A549 (cell line): ENCODE data around the gene ACAD11. TPM values are rescaled to one million over a fixed set of nuclear protein-coding genes. Genes with fewer than 3 reads are reported as not detected.
"Not testable (repeated sequence)": the region's sequence is repeated elsewhere in the genome, so short reads cannot be mapped to it uniquely, and the experiment has no call there.

Experiments used
- ATAC-seq, 2 experiments: fragments of 200-7000 bp in 1 of 2; fragments of >200 bp in 1 of 2; cut with Nextera tagmentation in 1 of 2; cut with Tn5 transposase in 1 of 2; 3 replicates each; pipeline versions ENCODE4 v1.8.0 to v1.9.1; 2018 to 2020; ENCODE audit warnings: mild to moderate bottlenecking in 1 of 2, moderate library complexity in 1 of 2
- CTCF ChIA-PET: fragments of 300-600 bp; sonication (Branson Sonifier 250); formaldehyde crosslinking; extraction: SDS; loops from one replicate; lab custom pipeline; 2021; ENCODE audit warnings: antibody characterized with exemption, inconsistent platforms; lab: Yijun Ruan, JAX
- POLR2A ChIA-PET: fragments of 350-600 bp; formaldehyde crosslinking; extraction: SDS; loops from one replicate; lab custom pipeline; 2021; ENCODE audit warnings: antibody characterized with exemption, inconsistent platforms; lab: Yijun Ruan, JAX
- DNase-seq, 2 experiments: peaks; one replicate each; pipeline versions ENCODE4 v3.0.0 to v3.0.0-alpha.2; 2011 to 2016; ENCODE audit warnings: low read depth in 1 of 2, low spot score in 1 of 2
- FAIRE-seq: peaks from 2 replicates; lab custom pipeline; 2011; peaks lifted over from hg19 to GRCh38; lab: Jason Lieb, UNC
- H3K27ac ChIP-seq, 2 experiments: fragments of >200 bp; sonication (Bioruptor Twin); formaldehyde crosslinking; 3 replicates each; pipeline ENCODE4 v1.5.1; 2016 to 2017
- H3K4me1 ChIP-seq: fragments of >200 bp; sonication (Bioruptor Twin); formaldehyde crosslinking; 3 replicates; pipeline ENCODE4 v1.6.1; 2016
- H3K4me2 ChIP-seq: fragments of >200 bp; sonication (Bioruptor Twin); formaldehyde crosslinking; 3 replicates; pipeline ENCODE4 v1.6.1; 2016
- H3K4me3 ChIP-seq: fragments of >200 bp; sonication (Bioruptor Twin); formaldehyde crosslinking; 3 replicates; pipeline ENCODE4 v1.5.1; 2016
- H3K9me3 ChIP-seq: fragments of >200 bp; sonication (Bioruptor Twin); formaldehyde crosslinking; 3 replicates; pipeline ENCODE4 v1.6.1; 2016
- CHD4 ChIP-seq: fragments of 200-600 bp; sonication (generic); IDR thresholded peaks from 2 replicates; pipeline ENCODE4 v1.6.1; 2016; ENCODE audit warnings: antibody characterized with exemption, mild to moderate bottlenecking, borderline replicate concordance
- EHF ChIP-seq: fragments of 250-450 bp; sonication (Bioruptor Pico); IDR thresholded peaks from 2 replicates; pipeline ENCODE4 v1.5.0; 2020; ENCODE audit warnings: mild to moderate bottlenecking
- EHMT2 ChIP-seq: fragments of 200-600 bp; sonication (generic); IDR thresholded peaks from 2 replicates; pipeline ENCODE4 v1.6.1; 2016; ENCODE audit warnings: antibody characterized with exemption, low read depth, mild to moderate bottlenecking, moderate library complexity
- ELK1 ChIP-seq: fragments of 150-350 bp; IDR thresholded peaks from 2 replicates; pipeline ENCODE4 v1.6.1; 2014; ENCODE audit warnings: low read depth, mild to moderate bottlenecking, low read length
- EP300 ChIP-seq, 2 experiments: fragments of >200 bp; sonication (Bioruptor Twin); formaldehyde crosslinking; IDR thresholded peaks; 2 replicates in 1 of 2; 3 replicates in 1 of 2; pipeline ENCODE4 v1.6.1; 2016 to 2017
- ESRRA ChIP-seq: fragments of 150-350 bp; IDR thresholded peaks from 2 replicates; pipeline ENCODE4 v1.6.1; 2014; ENCODE audit warnings: mild to moderate bottlenecking, low read length, borderline replicate concordance
- FOSB ChIP-seq: fragments of 250-450 bp; sonication (Bioruptor Pico); IDR thresholded peaks from 2 replicates; pipeline ENCODE4 v1.5.0; 2020; ENCODE audit warnings: mild to moderate bottlenecking, moderate library complexity
- HOXB13 ChIP-seq: fragments of 250-450 bp; sonication (Bioruptor Pico); IDR thresholded peaks from 2 replicates; pipeline ENCODE4 v1.5.0; 2020; ENCODE audit warnings: low read depth, mild to moderate bottlenecking, moderate library complexity
- MAFK ChIP-seq: fragments of 450-650 bp; IDR thresholded peaks from 2 replicates; pipeline ENCODE4 v1.6.1; 2014; ENCODE audit not compliant: partially characterized antibody
- MAZ ChIP-seq: fragments of 150-350 bp; IDR thresholded peaks from 2 replicates; pipeline ENCODE4 v1.6.1; 2014; ENCODE audit warnings: antibody characterized with exemption, low read depth, low read length, borderline replicate concordance
- NPAS2 ChIP-seq: fragments of 250-450 bp; sonication (Bioruptor Pico); IDR thresholded peaks from 2 replicates; pipeline ENCODE4 v1.8.0; 2022; ENCODE audit warnings: mild to moderate bottlenecking, moderate library complexity, borderline replicate concordance
- POLR2AphosphoS2 ChIP-seq: conservative IDR thresholded peaks from 2 replicates; pipeline ENCODE4 v1.6.1; 2012; ENCODE audit warnings: low read length, improper control_type of control experiment, inconsistent platforms
- RNF2 ChIP-seq: fragments of 200-600 bp; sonication (generic); IDR thresholded peaks from 2 replicates; pipeline ENCODE4 v1.6.1; 2016; ENCODE audit warnings: low read depth, mild to moderate bottlenecking, antibody characterized with exemption, moderate library complexity, borderline replicate concordance
- SREBF2 ChIP-seq: fragments of 450-650 bp; IDR thresholded peaks from 2 replicates; pipeline ENCODE4 v1.6.1; 2014; ENCODE audit warnings: mild to moderate bottlenecking, moderate library complexity
- TP53 ChIP-seq: fragments of 250-450 bp; sonication (Bioruptor Pico); IDR thresholded peaks from 2 replicates; pipeline ENCODE4 v1.5.0; 2021; ENCODE audit warnings: mild to moderate bottlenecking, moderate library complexity
- WGBS: methylation state at CpG from one replicate; pipeline ENCODE4 v1.1.6; 2017; ENCODE audit errors: missing lambda C conversion rate; 5-methylcytosine and 5-hydroxymethylcytosine counted together
- polyA plus RNA-seq, 4 experiments: library from polyadenylated mRNA; depleted of rRNA in 3 of 4; stranded (reverse); fragments of >200 nt; fragmentation: RNase III in 1 of 4; extraction: RNeasy Plus Mini Kit Qiagen cat#74134 plus additional on column Dnase treatment in 1 of 4; gene quantifications; 2 replicates in 3 of 4; 3 replicates in 1 of 4; pipeline ENCODE4 v1.2.3, GENCODE V29; 2011 to 2017
- TF ChIP-seq, protein P1 (sequence below): IDR thresholded peaks from 2 replicates; pipeline ENCODE4 v1.6.1; 2012
- TF ChIP-seq, protein P2 (sequence below): fragments of 250-450 bp; sonication (Bioruptor Pico); IDR thresholded peaks from 2 replicates; pipeline ENCODE4 v1.5.0; 2021; ENCODE audit warnings: mild to moderate bottlenecking, moderate library complexity, borderline replicate concordance

ACAD11 gene
- polyA plus RNA-seq, 2 of the 4 experiments (the other 2 are of a cell fraction) = 10.3 to 19.2 TPM

- no peak for TF ChIP-seq MAZ
- TF ChIP-seq EP300 (IDR thresholded peaks at IDR 0.05) = no peak
- TF ChIP-seq ELK1 = no peak
- no peak for TF ChIP-seq CHD4
Measured at GRCh38 chr3:132556508-132557159, 103.0 kb downstream of the ACAD11 start (continued).

- POLR2A ChIA-PET = not testable (repeated sequence)
Measured at GRCh38 chr3:132556036-132556386, 103.6 kb downstream of the ACAD11 start.

GRCh38 chr3:132555306-132556035, 104.1 kb downstream of the ACAD11 start:
- ATAC-seq (no peak), FAIRE-seq (no peak), DNase-seq (no peak)
- no peak overlapping the region for H3K4me2 ChIP-seq
- peaks cover 8% of the 10 kb centered on the region; the same call in 1 of the 3 replicates for H3K4me1 ChIP-seq
- no peak overlapping the region for H3K27ac ChIP-seq
- WGBS = 87% methylated on average over 5 of the region's 5 CpGs
- H3K9me3 ChIP-seq = no peaks in the 10 kb centered on the region
- CTCF ChIA-PET = interaction anchor here (0.6 kb wide), 1 partner anchor 86 kb away, joined by 5 read pairs; no protein-coding TSS in a partner anchor
- no peak for TF ChIP-seq ESRRA
- no peak for TF ChIP-seq HOXB13
- no peak for TF ChIP-seq MAZ
- TF ChIP-seq TP53 (CRISPR knock-in tag) = no peak
- TF ChIP-seq SREBF2 = no peak
- no peak for TF ChIP-seq POLR2AphosphoS2
- TF ChIP-seq RNF2 = no peak
- TF ChIP-seq FOSB = no peak
- TF ChIP-seq, protein P1, sequence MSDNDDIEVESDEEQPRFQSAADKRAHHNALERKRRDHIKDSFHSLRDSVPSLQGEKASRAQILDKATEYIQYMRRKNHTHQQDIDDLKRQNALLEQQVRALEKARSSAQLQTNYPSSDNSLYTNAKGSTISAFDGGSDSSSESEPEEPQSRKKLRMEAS = no peak
- no peak for TF ChIP-seq MAFK
- TF ChIP-seq, protein P2, sequence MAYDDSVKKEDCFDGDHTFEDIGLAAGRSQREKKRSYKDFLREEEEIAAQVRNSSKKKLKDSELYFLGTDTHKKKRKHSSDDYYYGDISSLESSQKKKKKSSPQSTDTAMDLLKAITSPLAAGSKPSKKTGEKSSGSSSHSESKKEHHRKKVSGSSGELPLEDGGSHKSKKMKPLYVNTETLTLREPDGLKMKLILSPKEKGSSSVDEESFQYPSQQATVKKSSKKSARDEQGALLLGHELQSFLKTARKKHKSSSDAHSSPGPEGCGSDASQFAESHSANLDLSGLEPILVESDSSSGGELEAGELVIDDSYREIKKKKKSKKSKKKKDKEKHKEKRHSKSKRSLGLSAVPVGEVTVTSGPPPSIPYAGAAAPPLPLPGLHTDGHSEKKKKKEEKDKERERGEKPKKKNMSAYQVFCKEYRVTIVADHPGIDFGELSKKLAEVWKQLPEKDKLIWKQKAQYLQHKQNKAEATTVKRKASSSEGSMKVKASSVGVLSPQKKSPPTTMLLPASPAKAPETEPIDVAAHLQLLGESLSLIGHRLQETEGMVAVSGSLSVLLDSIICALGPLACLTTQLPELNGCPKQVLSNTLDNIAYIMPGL (CRISPR knock-in tag) = no peak
- no peak for TF ChIP-seq EHF (CRISPR knock-in tag)
- no peak for TF ChIP-seq EHMT2
- no peak for TF ChIP-seq NPAS2 (CRISPR knock-in tag)
- H3K4me3 ChIP-seq = no peak overlapping the region
- POLR2A ChIA-PET = no interaction called here

More at GRCh38 chr3:132556036-132556386, 103.6 kb downstream of the ACAD11 start:
- not testable (repeated sequence) for DNase-seq, FAIRE-seq, H3K4me3 ChIP-seq, H3K4me1 ChIP-seq, H3K9me3 ChIP-seq, H3K4me2 ChIP-seq, H3K27ac ChIP-seq, ATAC-seq
- 100% methylated on average over 3 of the region's 3 CpGs for WGBS
- CTCF ChIA-PET = interaction anchor here (0.6 kb wide), 1 partner anchor 85 kb away, joined by 5 read pairs; no protein-coding TSS in a partner anchor
